Panc1 (cell line): ENCODE measurements around the gene GADD45A.

ENCODE experiments used
- REST ChIP-seq, 2 experiments: IDR thresholded peaks; 2 replicates each; pipeline ENCODE4 v1.6.1; 2011 to 2012; ENCODE audit warnings: low read depth in 2 of 2, control low read depth in 1 of 2, low read length in 1 of 2, mild to moderate bottlenecking in 1 of 2, moderate library complexity in 1 of 2; ENCODE audit not compliant: insufficient read depth in 1 of 2
- TF ChIP-seq, protein P1 (sequence below): fragments of 450-650 bp; IDR thresholded peaks from 2 replicates; pipeline ENCODE4 v1.5.1; 2017; ENCODE audit warnings: mild to moderate bottlenecking

GRCh38 chr1:67722292-67722944 lies 37.4 kb downstream of the GADD45A start:
- TF ChIP-seq, protein P1, sequence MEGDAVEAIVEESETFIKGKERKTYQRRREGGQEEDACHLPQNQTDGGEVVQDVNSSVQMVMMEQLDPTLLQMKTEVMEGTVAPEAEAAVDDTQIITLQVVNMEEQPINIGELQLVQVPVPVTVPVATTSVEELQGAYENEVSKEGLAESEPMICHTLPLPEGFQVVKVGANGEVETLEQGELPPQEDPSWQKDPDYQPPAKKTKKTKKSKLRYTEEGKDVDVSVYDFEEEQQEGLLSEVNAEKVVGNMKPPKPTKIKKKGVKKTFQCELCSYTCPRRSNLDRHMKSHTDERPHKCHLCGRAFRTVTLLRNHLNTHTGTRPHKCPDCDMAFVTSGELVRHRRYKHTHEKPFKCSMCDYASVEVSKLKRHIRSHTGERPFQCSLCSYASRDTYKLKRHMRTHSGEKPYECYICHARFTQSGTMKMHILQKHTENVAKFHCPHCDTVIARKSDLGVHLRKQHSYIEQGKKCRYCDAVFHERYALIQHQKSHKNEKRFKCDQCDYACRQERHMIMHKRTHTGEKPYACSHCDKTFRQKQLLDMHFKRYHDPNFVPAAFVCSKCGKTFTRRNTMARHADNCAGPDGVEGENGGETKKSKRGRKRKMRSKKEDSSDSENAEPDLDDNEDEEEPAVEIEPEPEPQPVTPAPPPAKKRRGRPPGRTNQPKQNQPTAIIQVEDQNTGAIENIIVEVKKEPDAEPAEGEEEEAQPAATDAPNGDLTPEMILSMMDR: no peak
- no peak for TF ChIP-seq REST (IDR thresholded peaks at IDR 0.05; ENCODE audit: insufficient read depth in 1 of 2, low read depth in 2 of 2, low read length in 1 of 2)
